HAP-1 (cell line): ENCODE results near the gene GRB2.
"Not testable (repeated sequence)": the region's sequence is repeated elsewhere in the genome, so short reads cannot be mapped to it uniquely, and the experiment has no call there.

Source experiments
- DNase-seq, 2 experiments: peaks; one replicate each; pipeline ENCODE4 v3.0.0-alpha.2; 2016 to 2020; ENCODE audit warnings: low spot score in 2 of 2
- H3K27me3 ChIP-seq: fragments of 250-450 bp; sonication (Bioruptor Pico); 2 replicates; pipeline ENCODE4 v1.5.1; 2020; ENCODE audit warnings: low read depth, mild to moderate bottlenecking, moderate library complexity
- H3K36me3 ChIP-seq: fragments of 250-450 bp; sonication (Bioruptor Pico); replicated peaks from 2 replicates; pipeline ENCODE4 v1.5.1; 2020; ENCODE audit warnings: mild to moderate bottlenecking
- H3K4me1 ChIP-seq: fragments of 250-450 bp; sonication (Bioruptor Pico); 2 replicates; pipeline ENCODE4 v1.5.1; 2020; ENCODE audit warnings: mild to moderate bottlenecking
- H3K4me3 ChIP-seq: fragments of 250-450 bp; sonication (Bioruptor Pico); 2 replicates; pipeline ENCODE4 v1.5.1; 2020; ENCODE audit warnings: mild to moderate bottlenecking, moderate library complexity
- H3K9me3 ChIP-seq: fragments of 250-450 bp; sonication (Bioruptor Pico); 2 replicates; pipeline ENCODE4 v1.5.1; 2020; ENCODE audit warnings: mild to moderate bottlenecking, moderate library complexity
- in situ Hi-C: fragments of 300-500 bp; cut with MboI; formaldehyde crosslinking; loops from 3 replicates; pipeline ENCODE4 v1.14.3; 2020; ENCODE audit warnings: low sequenced_read_pairs, inconsistent platforms, mixed read lengths

The GRB2 gene

DNA sequence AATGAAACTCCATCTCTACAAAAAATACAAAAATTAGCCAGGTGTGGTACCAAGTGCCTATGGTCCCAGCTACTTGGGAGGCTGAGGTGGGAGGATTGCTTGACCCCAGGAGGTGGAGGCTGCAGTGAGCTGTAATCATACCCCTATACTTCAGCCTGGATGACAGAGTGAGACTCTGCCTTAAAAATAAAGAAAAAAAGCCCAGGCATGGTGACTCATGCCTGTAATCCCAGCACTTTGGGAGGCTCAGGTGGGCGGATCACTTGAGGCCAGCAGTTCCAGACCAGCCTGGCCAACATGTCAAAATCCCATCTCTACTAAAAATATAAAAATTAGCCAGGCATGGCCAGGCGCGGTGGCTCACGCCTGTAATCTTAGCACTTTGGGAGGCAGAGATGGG is 125.3 kb downstream of the GRB2 start:
- in situ Hi-C loops: not testable (repeated sequence)
- H3K36me3 ChIP-seq: peaks cover 56% of the 10 kb centered on the region

DNA sequence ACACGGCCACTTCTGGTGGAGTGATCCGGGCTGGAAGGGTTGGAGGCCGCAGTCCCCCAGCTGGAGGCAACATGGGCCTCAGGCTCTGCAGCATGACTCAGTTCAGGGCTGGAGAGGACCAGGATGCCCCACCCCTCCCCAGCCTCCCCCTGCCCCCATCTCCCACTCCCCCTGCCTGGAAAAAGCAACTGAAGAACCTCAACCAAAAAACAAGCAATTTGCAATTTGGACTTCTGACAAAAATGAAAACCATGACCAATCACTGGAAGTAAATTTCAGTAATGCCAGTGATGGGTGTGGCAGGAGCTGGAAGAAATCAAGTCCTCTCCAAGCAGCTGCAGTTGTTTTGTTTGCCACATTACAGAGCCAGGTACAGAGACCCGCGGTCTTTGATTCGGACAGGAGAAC is 127.8 kb downstream of the GRB2 start:
- no peak overlapping the region for H3K4me3 ChIP-seq
- in situ Hi-C loops: no loop called here
- H3K27me3 ChIP-seq: no peaks in the 10 kb centered on the region
- H3K4me1 ChIP-seq: no peaks in the 10 kb centered on the region
- no peak for DNase-seq
- H3K36me3 ChIP-seq: peaks cover 61% of the 10 kb centered on the region
- no peaks in the 10 kb centered on the region for H3K9me3 ChIP-seq

More for the DNA sequence above, 125.3 kb downstream of the GRB2 start:
- H3K27me3 ChIP-seq, H3K4me1 ChIP-seq, H3K9me3 ChIP-seq, H3K4me3 ChIP-seq, DNase-seq: not testable (repeated sequence)

DNA sequence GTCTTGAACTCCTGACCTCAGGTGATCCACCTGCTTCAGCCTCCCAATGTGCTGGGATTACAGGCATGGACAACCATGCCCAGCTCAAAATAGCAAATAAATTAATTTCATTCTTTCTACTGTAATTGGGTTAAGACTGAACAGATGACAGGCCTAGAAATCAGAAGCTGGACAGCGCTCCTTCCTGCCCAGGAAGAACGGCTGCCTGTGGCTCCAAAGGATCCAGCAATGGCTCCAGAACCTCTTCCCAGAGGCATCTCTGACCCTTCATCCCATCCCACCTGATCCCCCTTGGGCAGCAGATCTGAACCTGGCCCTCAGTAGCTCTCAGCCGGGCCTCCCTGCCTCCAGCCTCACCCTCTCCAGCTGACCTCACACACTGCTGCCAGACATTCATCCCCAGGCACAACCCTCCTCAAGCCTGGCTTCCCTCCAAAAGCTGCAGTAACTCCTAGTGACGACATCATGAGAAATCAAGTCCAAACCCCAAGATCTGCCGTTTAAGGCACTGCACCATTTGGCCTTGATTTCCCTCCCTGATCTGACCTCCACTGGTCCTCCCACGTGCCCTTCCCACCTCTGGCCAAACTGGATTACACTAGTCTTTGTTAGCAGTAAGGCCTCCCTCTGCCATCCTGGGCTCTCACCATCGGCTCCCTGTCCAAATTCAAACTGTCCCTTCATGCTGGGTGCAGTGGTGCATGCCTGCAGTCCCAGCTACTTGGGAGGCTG is 131.3 kb downstream of the GRB2 start:
- Histone ChIP-seq H3K27me3 (no peaks in the 10 kb centered on the region), H3K4me3 (no peak overlapping the region), H3K4me1 (peaks cover 7% of the 10 kb centered on the region), H3K9me3 (no peaks in the 10 kb centered on the region), H3K36me3 (peaks cover 46% of the 10 kb centered on the region)
- no peak for DNase-seq
- in situ Hi-C loops: no loop called here

DNA sequence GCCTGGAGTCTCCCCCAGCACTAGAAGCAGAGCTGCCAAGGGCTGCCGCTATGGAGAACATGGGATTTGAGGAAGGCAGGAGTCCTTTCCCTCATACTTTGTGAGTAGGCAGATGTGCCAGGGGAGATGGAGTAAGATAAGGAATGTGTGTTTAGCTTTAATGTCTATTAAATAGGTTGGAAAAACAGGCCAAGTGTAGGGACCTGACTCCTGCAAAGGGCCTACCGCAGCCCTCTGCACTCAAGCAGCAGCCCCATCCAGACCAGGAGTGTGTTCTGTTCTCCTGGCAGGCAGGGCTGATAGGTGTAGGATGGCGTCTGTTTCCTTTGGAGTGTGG is 132.7 kb downstream of the GRB2 start:
- Histone ChIP-seq H3K27me3 (no peaks in the 10 kb centered on the region), H3K4me1 (peaks cover 7% of the 10 kb centered on the region), H3K4me3 (no peak overlapping the region), H3K9me3 (no peaks in the 10 kb centered on the region), H3K36me3 (peaks cover 36% of the 10 kb centered on the region)
- DNase-seq: no peak
- in situ Hi-C loops: no loop called here

DNA sequence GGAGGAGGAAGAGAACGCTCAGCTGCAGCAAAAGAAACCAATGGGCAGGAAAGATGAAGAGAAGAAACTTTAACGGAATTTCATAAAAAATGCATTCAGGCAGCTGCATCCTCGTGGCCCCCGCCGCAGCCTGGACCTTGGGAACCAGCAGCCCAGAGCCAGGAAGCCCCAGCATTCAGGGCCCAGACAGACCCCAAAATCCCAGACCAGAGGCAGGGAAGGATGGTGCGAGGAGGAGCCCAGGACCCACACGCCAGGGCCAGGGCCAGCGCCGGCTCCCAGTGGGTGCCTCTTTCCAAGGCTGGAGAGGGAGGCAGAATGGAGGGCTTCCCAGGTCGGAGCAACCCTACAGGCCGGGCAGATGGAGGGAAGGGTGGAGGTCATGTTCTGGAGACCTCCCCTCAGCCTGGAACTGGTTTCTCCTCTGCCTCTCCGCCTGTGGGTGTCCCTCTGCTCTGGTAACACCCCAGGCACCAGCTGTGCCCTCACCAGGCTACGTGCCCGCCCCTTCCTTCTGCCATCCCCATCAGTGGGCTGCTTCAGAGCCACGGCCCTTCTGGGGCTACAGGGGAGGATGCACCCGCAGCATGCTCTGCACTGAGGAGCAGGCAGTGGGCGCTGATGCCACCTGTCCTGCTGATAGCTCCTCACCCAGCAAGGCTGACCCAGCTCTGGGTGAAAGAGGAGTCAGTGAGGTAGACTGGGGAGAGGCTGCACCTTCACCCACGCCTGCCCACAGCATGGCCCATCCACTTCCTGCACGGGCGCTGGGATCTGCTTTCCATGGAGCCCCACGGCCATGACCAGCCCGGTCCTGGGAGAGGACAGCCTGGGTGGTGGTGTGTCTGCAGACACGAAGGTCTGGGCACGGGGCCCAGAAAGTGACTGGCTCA is 133.3 kb downstream of the GRB2 start:
- H3K27me3 ChIP-seq: no peaks in the 10 kb centered on the region
- no peak for DNase-seq
- H3K4me3 ChIP-seq: peak overlapping the region; percentile 79
- no peaks in the 10 kb centered on the region for H3K9me3 ChIP-seq
- peaks cover 37% of the 10 kb centered on the region for H3K36me3 ChIP-seq
- peaks cover 7% of the 10 kb centered on the region for H3K4me1 ChIP-seq
- in situ Hi-C loops: no loop called here

DNA sequence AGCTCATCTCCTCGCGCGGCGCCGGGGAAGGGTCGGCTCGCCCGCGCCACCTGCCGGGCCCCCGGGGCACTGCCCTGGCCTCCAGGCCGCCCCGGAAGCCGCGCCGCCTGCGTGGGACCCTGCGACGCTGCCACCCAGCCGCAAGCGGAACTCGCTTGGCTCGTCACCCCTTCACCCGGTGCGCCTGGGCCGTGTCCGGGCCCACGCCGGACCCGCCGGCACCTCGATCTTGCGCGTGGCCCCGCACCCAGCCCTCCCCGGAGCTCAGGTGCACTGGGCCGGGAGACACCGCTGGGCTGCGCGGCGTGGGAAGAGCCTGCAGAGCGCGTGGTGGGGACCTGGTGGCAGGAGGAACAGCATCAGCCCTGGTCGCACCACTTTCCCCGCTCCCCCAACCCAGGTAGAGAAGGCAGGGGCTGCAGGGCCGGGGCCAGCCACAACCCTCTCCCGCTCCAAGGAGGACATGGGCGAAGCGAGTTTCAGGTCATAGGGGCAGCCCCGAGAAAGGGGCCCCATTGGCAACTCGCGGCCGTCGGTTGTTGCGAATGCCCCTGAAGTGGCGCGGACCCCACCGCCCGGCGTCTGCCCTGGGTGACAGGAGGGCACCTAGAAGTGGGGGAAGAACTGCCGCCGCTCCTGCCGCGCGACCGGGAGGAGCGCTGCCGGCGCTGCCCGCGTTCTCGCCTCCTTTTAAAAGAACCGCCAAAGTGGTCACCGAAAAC is 134.1 kb downstream of the GRB2 start:
- DNase-seq: peak; percentile 66 to 85
- in situ Hi-C loops: no loop called here
- H3K36me3 ChIP-seq: peaks cover 43% of the 10 kb centered on the region
- H3K4me1 ChIP-seq: peaks cover 7% of the 10 kb centered on the region
- H3K9me3 ChIP-seq: no peaks in the 10 kb centered on the region
- peak overlapping the region; percentile 79 for H3K4me3 ChIP-seq
- H3K27me3 ChIP-seq: no peaks in the 10 kb centered on the region

DNA sequence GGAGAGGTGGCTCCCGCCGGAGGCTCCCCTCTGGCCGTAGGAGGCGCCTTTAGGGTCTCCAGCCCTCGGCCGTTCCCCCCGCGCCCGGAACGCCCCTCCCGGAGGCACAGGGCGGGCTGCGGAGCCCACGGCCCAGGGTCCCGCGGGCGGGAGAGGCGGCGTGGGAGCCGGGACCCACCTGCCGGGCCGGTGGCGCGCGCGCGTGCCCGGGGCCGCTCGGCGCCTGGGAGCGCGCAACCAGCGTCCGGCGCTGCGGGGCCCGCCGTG is 134.6 kb downstream of the GRB2 start, which contains the start of gene MIF4GD:
TSS of gene MIF4GD (minus strand) at position 266 of the 267 bp plus-strand sequence. CDS start 1,036 bp downstream, outside the sequence.
- H3K36me3 ChIP-seq: peaks cover 48% of the 10 kb centered on the region
- in situ Hi-C loops: no loop called here
- no peaks in the 10 kb centered on the region for H3K27me3 ChIP-seq
- H3K4me3 ChIP-seq: peak within 1 kb of the TSS; percentile 79
- no peak for DNase-seq
- H3K4me1 ChIP-seq: peaks cover 7% of the 10 kb centered on the region
- no peaks in the 10 kb centered on the region for H3K9me3 ChIP-seq

DNA sequence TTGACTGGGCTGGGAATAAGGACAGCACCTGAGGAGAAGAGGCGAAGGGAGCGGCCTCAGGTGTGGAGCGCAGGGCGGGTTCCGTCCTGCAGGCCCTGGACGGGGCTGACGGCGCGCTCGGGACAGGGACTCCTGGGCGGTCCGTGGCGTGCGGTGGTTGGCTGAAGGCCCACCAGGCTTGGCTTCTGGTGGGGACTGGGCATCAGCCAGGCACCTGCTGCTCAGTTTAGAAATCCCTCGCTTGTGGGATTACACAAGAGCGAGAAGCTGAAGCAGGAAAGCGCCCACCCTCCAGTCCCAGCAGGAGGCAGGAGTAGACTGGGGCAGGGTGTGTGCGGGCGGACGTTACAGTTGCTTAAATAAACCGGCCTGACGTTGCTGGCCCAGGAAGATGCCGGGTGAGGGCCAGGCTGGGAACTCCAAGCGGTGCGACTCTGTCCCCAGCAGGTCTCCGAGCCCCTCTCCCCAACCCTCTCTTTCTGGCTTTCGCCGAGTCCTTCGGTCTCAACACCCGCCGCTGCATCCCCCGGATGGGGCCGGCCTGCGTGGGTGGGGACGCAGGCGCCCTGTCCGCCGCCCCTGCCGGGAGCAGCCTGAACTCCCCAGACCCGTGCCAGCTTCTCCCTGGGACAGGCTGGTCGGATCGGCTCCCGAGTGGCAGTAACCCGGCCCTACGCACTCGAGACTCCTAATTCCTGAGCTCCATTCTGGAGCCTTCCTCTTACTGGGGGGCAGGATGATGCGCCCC is 135.1 kb downstream of the GRB2 start:
- Histone ChIP-seq H3K4me3 (peak overlapping the region; percentile 79), H3K9me3 (no peaks in the 10 kb centered on the region), H3K27me3 (no peaks in the 10 kb centered on the region), H3K4me1 (peaks cover 7% of the 10 kb centered on the region), H3K36me3 (peaks cover 49% of the 10 kb centered on the region)
- in situ Hi-C loops: no loop called here
- peak; percentile 72 to 78 for DNase-seq

DNA sequence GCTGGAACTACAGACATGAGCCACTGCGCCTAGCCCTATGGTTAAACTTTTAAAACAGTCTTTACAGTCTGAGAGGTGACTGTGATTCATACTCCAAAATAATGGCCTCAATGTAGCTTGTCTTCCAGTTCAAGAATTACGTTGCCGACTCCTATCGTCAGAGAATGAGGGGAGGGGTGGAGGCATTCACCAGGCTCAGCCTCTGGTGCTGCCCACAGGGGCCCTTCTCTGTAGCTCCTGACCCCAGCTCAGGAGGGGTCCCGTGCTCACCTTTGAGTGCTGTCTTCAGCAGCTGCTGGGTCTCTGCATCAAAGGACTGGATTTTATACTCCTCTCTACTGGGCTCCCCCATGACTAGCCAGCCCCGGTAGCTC is 135.6 kb downstream of the GRB2 start:
- H3K27me3 ChIP-seq: no peaks in the 10 kb centered on the region
- no peak for DNase-seq
- in situ Hi-C loops: no loop called here
- H3K9me3 ChIP-seq: no peaks in the 10 kb centered on the region
- peaks cover 51% of the 10 kb centered on the region for H3K36me3 ChIP-seq
- H3K4me3 ChIP-seq: peak overlapping the region; percentile 79
- H3K4me1 ChIP-seq: peaks cover 7% of the 10 kb centered on the region
